ENCODE measurements around the gene TADA3.

DNA sequence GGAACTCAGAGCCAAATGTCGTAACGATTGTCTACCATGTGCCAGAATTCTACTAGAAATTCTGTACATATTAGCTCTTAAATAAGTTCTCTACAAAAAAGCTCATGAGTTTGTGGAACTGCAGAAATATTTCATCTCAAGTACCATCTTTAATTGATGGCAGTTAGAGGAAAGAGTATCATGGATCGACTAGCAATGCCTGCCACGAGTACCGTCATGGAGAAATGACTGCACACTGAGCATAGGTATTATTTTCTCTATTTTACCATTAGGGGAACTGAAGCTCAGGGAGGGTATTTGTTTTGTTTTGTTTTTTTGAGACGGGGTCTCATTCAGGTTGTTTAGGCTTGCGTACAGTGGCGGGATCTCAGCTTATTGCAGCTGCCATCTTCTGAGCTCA lies 48.7 kb upstream of the TADA3 start:
- TF ChIP-seq POLR2A (IDR thresholded peaks at IDR 0.05): no peak
- TF ChIP-seq, protein P1, sequence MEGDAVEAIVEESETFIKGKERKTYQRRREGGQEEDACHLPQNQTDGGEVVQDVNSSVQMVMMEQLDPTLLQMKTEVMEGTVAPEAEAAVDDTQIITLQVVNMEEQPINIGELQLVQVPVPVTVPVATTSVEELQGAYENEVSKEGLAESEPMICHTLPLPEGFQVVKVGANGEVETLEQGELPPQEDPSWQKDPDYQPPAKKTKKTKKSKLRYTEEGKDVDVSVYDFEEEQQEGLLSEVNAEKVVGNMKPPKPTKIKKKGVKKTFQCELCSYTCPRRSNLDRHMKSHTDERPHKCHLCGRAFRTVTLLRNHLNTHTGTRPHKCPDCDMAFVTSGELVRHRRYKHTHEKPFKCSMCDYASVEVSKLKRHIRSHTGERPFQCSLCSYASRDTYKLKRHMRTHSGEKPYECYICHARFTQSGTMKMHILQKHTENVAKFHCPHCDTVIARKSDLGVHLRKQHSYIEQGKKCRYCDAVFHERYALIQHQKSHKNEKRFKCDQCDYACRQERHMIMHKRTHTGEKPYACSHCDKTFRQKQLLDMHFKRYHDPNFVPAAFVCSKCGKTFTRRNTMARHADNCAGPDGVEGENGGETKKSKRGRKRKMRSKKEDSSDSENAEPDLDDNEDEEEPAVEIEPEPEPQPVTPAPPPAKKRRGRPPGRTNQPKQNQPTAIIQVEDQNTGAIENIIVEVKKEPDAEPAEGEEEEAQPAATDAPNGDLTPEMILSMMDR (IDR thresholded peaks at IDR 0.05): no peak
